ENCODE data around the gene B4GALT2.

GRCh38 chr1:43976890-43977289 is 2.1 kb upstream of the B4GALT2 start:
- TF ChIP-seq POLR2AphosphoS5 (IDR thresholded peaks at IDR 0.05; ENCODE audit: insufficient read depth, low read depth, low read length) = no peak
- TF ChIP-seq EZH2 (IDR thresholded peaks at IDR 0.05; ENCODE audit: borderline replicate concordance, low read depth, low read length, severe bottlenecking) = no peak
- TF ChIP-seq CTCF (IDR thresholded peaks at IDR 0.05; ENCODE audit: extremely low read depth in 1 of 2, insufficient read depth in 1 of 2, low read depth in 1 of 2, low read length in 2 of 2) = no peak
- no peak for TF ChIP-seq POLR2A (IDR thresholded peaks at IDR 0.05; ENCODE audit: low read depth, low read length)
- TF ChIP-seq MYC (IDR thresholded peaks at IDR 0.05; ENCODE audit: low read depth, low read length) = no peak

Measured in endothelial cell of umbilical vein (primary cell).